Astrocyte of the spinal cord (primary cell): Measurements from ENCODE around the gene IGFN1.

ENCODE experiments used
- DNase-seq: peaks from one replicate; pipeline ENCODE4 v3.0.0; 2011; ENCODE audit warnings: low read depth, low spot score
- H3K4me3 ChIP-seq: 2 replicates; pipeline ENCODE4 v1.5.1; 2011; ENCODE audit warnings: low read depth, mild to moderate bottlenecking, low read length, moderate library complexity
- CTCF ChIP-seq: IDR thresholded peaks from 2 replicates; pipeline ENCODE4 v1.5.1; 2012; ENCODE audit warnings: low read depth, mild to moderate bottlenecking, low read length, inconsistent platforms
- in situ Hi-C: cut with HindIII; loops from 2 replicates; pipeline ENCODE4 v1.10.0; 2017; ENCODE audit warnings: low sequenced_read_pairs

Gene IGFN1

GRCh38 chr1:201144701-201145100 lies 45.9 kb upstream of the IGFN1 start:
- H3K4me3 ChIP-seq, result no peak overlapping the region
- no peak for DNase-seq
- TF ChIP-seq CTCF, result no peak
- in situ Hi-C loops, result no loop called here

- H3K4me3 ChIP-seq, result no peak overlapping the region
- no peak for TF ChIP-seq CTCF
- DNase-seq, result no peak
- in situ Hi-C loops, result no loop called here
Observed at GRCh38 chr1:201145132-201145531, 45.5 kb upstream of the IGFN1 start.

- DNase-seq, result no peak
- no peak overlapping the region for H3K4me3 ChIP-seq
- in situ Hi-C loops, result no loop called here
- TF ChIP-seq CTCF, result no peak
Observed at GRCh38 chr1:201145816-201146215, 44.8 kb upstream of the IGFN1 start.

GRCh38 chr1:201146626-201147390 lies 43.8 kb upstream of the IGFN1 start:
- no peak for DNase-seq
- no peak for TF ChIP-seq CTCF
- in situ Hi-C loops, result no loop called here
- no peak overlapping the region for H3K4me3 ChIP-seq

GRCh38 chr1:201147396-201148015 lies 43.1 kb upstream of the IGFN1 start:
- no peak for DNase-seq
- no peak overlapping the region for H3K4me3 ChIP-seq
- TF ChIP-seq CTCF, result no peak
- in situ Hi-C loops, result no loop called here

- no peak overlapping the region for H3K4me3 ChIP-seq
- peak; percentile 50 for TF ChIP-seq CTCF
- in situ Hi-C loops, result no loop called here
- DNase-seq, result peak; percentile 29
Observed at GRCh38 chr1:201149400-201149799, 41.2 kb upstream of the IGFN1 start.
